Epithelial cell of esophagus (primary cell): ENCODE results near the gene NEK6.
A peak's percentile ranks its signal among the peaks of the same experiment; 100 is the strongest.

ENCODE experiments used
- DNase-seq: peaks from one replicate; pipeline ENCODE4 v3.0.0; 2010; ENCODE audit warnings: low read depth
- H3K4me3 ChIP-seq: 2 replicates; pipeline ENCODE4 v1.5.1; 2011; ENCODE audit warnings: mild to moderate bottlenecking, low read length, control low read depth
- TF ChIP-seq, protein P1 (sequence below): IDR thresholded peaks from 2 replicates; pipeline ENCODE4 v1.5.1; 2011; ENCODE audit warnings: low read depth, mild to moderate bottlenecking, low read length, control low read depth, inconsistent platforms; ENCODE audit not compliant: insufficient read depth; ENCODE audit errors: missing control alignments

The NEK6 gene

DNA sequence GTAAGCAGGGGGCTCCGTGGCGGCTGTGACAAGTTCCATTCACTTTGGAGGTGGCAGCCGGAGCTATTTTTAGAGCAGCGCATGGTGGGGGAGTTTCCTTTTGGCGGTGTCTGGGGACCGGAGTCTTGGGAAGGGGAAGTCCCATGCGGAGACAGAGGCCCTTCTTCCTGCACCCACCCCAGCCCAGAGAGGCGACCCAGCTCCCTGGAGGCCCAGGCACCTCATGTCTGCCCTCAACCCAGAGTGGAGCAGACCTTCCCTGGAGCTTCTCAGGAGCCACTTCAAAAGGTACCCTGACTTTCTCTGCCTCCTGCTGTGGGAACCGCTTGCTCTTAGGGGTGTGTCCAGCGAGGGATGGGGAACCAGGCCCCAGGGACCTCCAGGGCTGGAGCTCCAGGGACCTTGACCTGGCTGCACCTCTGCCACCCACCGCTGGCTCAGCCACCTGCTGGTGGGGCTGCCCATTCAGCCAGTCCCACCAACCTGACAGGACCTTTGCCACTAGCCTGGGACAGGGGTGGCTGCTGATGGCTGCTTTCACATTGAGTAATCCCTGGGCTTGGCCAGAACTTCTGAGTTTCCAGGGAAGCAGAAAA, 34.1 kb downstream of the NEK6 start:
- TF ChIP-seq, protein P1, sequence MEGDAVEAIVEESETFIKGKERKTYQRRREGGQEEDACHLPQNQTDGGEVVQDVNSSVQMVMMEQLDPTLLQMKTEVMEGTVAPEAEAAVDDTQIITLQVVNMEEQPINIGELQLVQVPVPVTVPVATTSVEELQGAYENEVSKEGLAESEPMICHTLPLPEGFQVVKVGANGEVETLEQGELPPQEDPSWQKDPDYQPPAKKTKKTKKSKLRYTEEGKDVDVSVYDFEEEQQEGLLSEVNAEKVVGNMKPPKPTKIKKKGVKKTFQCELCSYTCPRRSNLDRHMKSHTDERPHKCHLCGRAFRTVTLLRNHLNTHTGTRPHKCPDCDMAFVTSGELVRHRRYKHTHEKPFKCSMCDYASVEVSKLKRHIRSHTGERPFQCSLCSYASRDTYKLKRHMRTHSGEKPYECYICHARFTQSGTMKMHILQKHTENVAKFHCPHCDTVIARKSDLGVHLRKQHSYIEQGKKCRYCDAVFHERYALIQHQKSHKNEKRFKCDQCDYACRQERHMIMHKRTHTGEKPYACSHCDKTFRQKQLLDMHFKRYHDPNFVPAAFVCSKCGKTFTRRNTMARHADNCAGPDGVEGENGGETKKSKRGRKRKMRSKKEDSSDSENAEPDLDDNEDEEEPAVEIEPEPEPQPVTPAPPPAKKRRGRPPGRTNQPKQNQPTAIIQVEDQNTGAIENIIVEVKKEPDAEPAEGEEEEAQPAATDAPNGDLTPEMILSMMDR = peak; percentile 2
- H3K4me3 ChIP-seq = no peak overlapping the region
- no peak for DNase-seq

DNA sequence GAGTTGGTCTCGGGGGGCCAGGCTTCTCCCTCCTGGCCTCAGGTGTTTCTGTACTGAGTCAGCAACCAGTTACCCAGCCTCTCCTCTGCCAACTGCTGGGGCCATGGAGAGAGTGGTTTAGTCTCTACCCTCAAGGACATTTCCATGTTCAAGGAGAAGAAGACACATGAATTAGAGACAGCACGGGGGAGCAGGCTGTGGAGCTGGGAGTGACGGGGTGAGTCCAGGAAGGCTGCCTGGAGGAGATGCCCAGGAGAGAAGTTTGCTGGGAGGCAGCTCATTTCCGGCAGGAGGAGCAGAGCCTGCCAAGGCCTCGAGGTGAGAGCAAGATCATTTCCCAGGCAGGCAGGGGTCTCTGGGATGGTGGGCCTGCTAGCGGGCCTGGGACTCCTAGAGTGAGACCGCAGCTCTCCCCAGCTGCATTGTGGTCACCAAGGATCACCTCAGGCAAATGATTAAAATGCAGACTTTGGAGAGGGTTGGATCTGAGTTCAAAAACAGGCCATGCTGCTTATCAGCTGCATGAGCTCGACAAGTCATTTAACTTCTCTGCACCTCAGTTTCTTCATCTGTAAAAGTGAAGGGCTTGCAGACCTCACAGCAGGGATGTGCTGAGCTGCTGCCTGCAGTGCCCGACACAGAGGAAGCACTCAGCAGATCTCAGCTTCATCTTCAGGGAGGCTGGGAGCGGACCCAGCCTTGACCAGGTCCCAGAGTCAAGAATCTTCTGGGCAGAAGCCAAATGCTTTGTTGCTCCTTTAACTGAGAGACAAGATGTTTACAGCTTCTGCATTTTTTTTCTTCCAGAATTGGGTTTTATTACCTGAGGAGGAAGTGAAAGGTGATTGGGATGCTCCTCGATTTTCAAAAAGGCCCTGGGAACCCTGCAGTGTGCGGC, 35.2 kb downstream of the NEK6 start:
- TF ChIP-seq, protein P1 = no peak
- no peak overlapping the region for H3K4me3 ChIP-seq
- peak; percentile 48 for DNase-seq

DNA sequence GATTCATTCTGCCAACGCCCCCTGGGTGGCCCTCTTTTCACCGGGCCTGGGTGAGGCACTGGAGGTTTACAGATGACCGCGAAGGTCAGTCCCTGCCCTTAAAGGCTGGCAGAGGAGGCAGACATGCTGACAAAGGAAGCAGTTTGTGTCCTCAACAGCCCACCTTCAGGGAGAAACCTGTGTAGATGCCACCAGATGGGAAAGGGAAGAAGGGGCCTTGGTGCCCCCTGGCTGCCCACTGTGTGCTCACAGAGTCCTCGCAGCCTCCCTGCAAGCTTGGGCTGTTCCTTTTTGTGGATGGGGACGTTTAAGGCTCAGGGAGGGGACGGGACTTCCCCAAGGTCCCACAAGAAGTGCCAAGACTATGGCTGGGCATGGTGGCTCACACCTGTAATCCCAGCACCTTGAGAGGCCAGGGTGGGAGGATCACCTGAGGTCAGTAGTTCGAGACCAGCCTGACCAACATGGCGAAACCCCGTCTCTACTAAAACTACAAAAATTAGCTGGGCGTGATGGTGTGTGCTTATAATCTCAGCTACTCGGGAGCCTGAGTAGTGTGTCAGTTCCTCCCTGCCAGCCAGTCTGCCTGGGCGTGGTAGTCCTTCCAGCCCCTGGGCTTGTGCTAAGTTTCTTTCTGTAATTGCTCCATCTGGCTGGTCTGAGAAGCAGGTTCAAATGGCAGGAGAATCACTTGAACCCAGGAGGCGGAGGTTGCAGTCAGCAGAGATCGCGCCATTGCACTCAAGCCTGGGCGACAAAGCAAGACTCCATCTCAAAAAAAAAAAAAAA, 36.2 kb downstream of the NEK6 start:
- TF ChIP-seq, protein P1 = no peak
- peak; percentile 60 for DNase-seq
- no peak overlapping the region for H3K4me3 ChIP-seq

DNA sequence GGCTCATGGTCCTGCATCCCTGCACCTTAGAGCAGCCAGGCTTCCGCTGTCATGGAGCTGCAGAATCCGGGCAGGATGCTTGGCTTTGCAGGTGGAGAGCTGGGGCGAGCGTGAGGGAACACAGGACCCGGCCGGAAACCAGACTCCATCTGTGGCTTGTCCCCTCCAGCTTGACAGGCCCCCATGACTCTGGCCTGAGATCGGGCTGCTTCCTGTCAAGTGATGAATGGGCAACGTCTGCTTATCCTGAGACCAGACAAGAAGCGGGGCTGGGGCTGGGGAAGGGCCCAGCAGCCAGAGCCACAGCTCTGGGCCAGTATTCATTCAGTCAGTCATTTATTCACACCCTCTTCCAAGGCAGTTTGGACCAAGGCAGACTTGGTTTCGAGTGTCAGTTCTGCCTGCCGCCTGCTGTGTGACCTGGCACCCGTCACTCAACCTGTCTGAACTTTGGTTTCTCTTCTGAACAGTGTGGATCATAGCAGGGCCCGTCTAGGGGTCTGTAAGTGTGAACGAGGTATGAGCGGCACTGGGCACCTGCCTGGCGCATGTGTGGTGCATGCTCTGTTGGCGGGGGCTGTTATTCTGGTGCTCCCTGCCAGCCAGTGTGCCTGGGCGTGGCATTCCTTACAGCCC, 37.5 kb downstream of the NEK6 start:
- no peak overlapping the region for H3K4me3 ChIP-seq
- DNase-seq = no peak

DNA sequence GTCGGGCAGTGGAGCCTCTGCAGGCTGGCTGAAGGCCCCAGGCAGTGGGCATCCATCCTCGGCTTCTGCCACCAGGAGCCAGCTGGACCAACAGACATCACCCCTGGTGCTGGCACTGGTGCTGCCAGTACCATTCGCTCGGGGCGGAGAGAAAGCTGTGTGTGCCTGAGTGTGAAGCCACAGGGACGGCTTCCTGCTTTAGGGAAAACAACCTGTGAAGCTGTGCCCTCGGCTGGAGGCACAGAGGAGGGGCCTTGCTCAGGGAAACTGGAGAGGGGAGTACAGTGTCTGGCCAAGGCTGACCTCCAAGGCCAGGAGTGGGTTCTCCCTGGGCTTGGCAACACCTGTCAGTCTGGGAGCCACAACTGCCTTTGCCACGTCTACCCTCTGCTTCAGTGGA, 38.3 kb downstream of the NEK6 start:
- no peak for DNase-seq
- no peak overlapping the region for H3K4me3 ChIP-seq
- TF ChIP-seq, protein P1 = no peak

More for the DNA sequence above, 37.5 kb downstream of the NEK6 start:
- TF ChIP-seq, protein P1 = no peak

DNA sequence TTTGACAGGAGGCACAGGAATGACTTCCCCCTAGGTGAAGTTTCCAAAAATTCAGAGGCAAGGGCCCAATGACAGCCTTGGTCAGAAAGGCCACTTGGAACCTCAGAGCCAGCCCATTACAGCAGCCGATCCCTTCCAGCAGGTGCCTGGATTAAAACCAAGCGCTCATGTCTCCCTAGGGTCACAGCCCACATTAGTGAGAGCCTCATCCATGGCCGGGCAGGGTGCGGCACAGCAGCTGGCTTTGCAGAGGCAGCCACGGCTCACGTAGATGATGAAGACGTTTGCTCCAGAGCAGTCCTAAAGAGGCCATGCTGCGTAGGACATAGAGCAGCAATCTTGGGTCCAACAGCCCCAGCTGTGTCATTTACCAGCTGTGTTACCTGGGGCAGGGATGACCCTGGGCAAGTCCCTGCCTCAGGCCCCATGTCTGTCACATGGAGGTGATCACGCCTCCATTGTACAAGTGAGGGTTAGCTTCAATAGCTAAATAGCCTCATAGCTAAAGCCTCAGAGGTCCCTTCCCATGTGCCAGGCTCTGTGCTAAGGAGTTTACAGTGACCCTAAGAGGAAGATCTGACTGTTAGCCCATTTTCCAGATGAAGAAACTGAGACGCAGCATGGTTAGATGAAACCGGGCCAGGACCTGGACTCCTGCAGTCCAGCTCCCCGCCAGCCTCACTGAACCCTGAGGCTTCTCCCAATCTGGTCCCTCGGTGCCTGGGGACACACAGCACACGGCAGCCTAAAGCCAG, 39.2 kb downstream of the NEK6 start:
- no peak overlapping the region for H3K4me3 ChIP-seq
- TF ChIP-seq, protein P1 = no peak
- DNase-seq = no peak
